Activated CD4-positive, alpha-beta T cell treated with anti-CD3 and anti-CD28 coated beads, Interleukin-2, amount 10 ng/mL, durations not matched to agents 7 days and 5 days (primary cell): ENCODE results near the gene ARL6IP1. TPM values are rescaled to one million over a fixed set of nuclear protein-coding genes. Genes with fewer than 3 reads are reported as not detected.
"Not testable (repeated sequence)": the region's sequence is repeated elsewhere in the genome, so short reads cannot be mapped to it uniquely, and the experiment has no call there.

ENCODE experiments used
- CTCF ChIA-PET: fragments of 350-600 bp; sonication (Branson Sonifier 250); formaldehyde crosslinking; loops from one replicate; lab custom pipeline; 2021; ENCODE audit warnings: antibody characterized with exemption; lab: Charles Lee
- POLR2A ChIA-PET: fragments of 350-600 bp; sonication (Branson Sonifier 250); formaldehyde crosslinking; loops from one replicate; lab custom pipeline; 2021; ENCODE audit warnings: antibody characterized with exemption; lab: Charles Lee
- DNase-seq: peaks from one replicate; pipeline ENCODE4 v3.0.0-alpha.2; 2020
- H3K27ac Mint-ChIP-seq: one replicate; pipeline ENCODE4 v1.8.0; 2021; ENCODE audit warnings: mild to moderate bottlenecking, moderate library complexity, mixed read lengths
- H3K27me3 Mint-ChIP-seq: one replicate; pipeline ENCODE4 v1.8.0; 2021; ENCODE audit warnings: mixed read lengths
- H3K36me3 Mint-ChIP-seq: one replicate; pipeline ENCODE4 v1.8.0; 2021; ENCODE audit warnings: low read depth, mixed read lengths
- H3K4me1 Mint-ChIP-seq: one replicate; pipeline ENCODE4 v1.8.0; 2021; ENCODE audit warnings: mixed read lengths
- H3K4me3 Mint-ChIP-seq: one replicate; pipeline ENCODE4 v1.8.0; 2021; ENCODE audit warnings: mild to moderate bottlenecking, moderate library complexity, mixed read lengths
- H3K9me3 Mint-ChIP-seq: one replicate; pipeline ENCODE4 v1.8.0; 2021; ENCODE audit warnings: mixed read lengths
- total RNA-seq, 2 experiments: library from RNA; stranded (reverse); gene quantifications; one replicate each; pipeline ENCODE4 v1.2.3, GENCODE V29; 2021

The ARL6IP1 gene
- total RNA-seq, 2 experiments from 2014 or later: 276 to 321 TPM

GRCh38 chr16:18792836-18793433, 8.4 kb downstream of the ARL6IP1 start:
- DNase-seq: no peak
- Mint-ChIP-seq H3K36me3 (peaks cover 79% of the 10 kb centered on the region), H3K4me1 (peaks cover 46% of the 10 kb centered on the region), H3K4me3 (no peak overlapping the region), H3K27me3 (no peaks in the 10 kb centered on the region), H3K9me3 (no peaks in the 10 kb centered on the region), H3K27ac (no peak overlapping the region)
- ChIA-PET CTCF (interaction anchor here (1.4 to 8.2 kb wide), 2 partner anchors 8 to 51 kb away, joined by 3 to 86 read pairs; partner anchors contain the start of gene ARL6IP1), POLR2A (interaction anchor here (0.6 kb wide), 1 partner anchor 713 kb away, joined by 5 read pairs; no protein-coding TSS in a partner anchor)

GRCh38 chr16:18789850-18790706, 11.3 kb downstream of the ARL6IP1 start, which contains the start of gene RPS15A:
RPS15A (minus strand) TSS chr16:18790334; CDS start chr16:18789113, 1,221 bp downstream.
- H3K4me3 Mint-ChIP-seq: peak within 1 kb of the TSS; percentile 85
- POLR2A ChIA-PET: interaction anchor here (0.6 to 1.5 kb wide), 4 partner anchors 12 to 850 kb away, joined by 3 to 34 read pairs (median 6); partner anchors contain the start of gene ARL6IP1
- CTCF ChIA-PET: interaction anchor here (0.6 to 8.2 kb wide), 8 partner anchors 11 to 257 kb away, joined by 3 to 86 read pairs (median 3); partner anchors contain the start of gene ARL6IP1
- H3K27ac Mint-ChIP-seq: peak within 1 kb of the TSS; percentile 94
- H3K36me3 Mint-ChIP-seq: peaks cover 85% of the 10 kb centered on the region
- H3K4me1 Mint-ChIP-seq: peaks cover 57% of the 10 kb centered on the region
- peak; percentile 97 for DNase-seq
- no peaks in the 10 kb centered on the region for H3K9me3 Mint-ChIP-seq
- no peaks in the 10 kb centered on the region for H3K27me3 Mint-ChIP-seq

GRCh38 chr16:18789515-18789849, 11.9 kb downstream of the ARL6IP1 start:
- ChIA-PET CTCF (interaction anchor here (0.8 to 8.2 kb wide), 4 partner anchors 12 to 92 kb away, joined by 3 to 86 read pairs (median 4); partner anchors contain the start of gene ARL6IP1), POLR2A (interaction anchor here (1.3 to 1.5 kb wide), 2 partner anchors 12 to 15 kb away, joined by 7 to 34 read pairs; partner anchors contain the start of gene ARL6IP1)
- Mint-ChIP-seq H3K27me3 (no peaks in the 10 kb centered on the region), H3K4me3 (peak overlapping the region; percentile 85), H3K27ac (peak overlapping the region; percentile 94), H3K36me3 (peaks cover 88% of the 10 kb centered on the region), H3K4me1 (peaks cover 63% of the 10 kb centered on the region), H3K9me3 (no peaks in the 10 kb centered on the region)
- DNase-seq: no peak

GRCh38 chr16:18788828-18789514, 12.4 kb downstream of the ARL6IP1 start:
- Mint-ChIP-seq H3K27ac (peak overlapping the region; percentile 94), H3K27me3 (no peaks in the 10 kb centered on the region), H3K9me3 (no peaks in the 10 kb centered on the region), H3K36me3 (peaks cover 87% of the 10 kb centered on the region), H3K4me1 (peaks cover 62% of the 10 kb centered on the region), H3K4me3 (peak overlapping the region; percentile 85)
- POLR2A ChIA-PET: interaction anchor here (1.2 to 1.5 kb wide), 2 partner anchors 13 to 15 kb away, joined by 4 to 34 read pairs; partner anchors contain the start of gene ARL6IP1
- CTCF ChIA-PET: interaction anchor here (1.4 to 8.2 kb wide), 2 partner anchors 12 to 77 kb away, joined by 4 to 86 read pairs; partner anchors contain the start of gene ARL6IP1
- DNase-seq: no peak

GRCh38 chr16:18784917-18785623, 16.3 kb downstream of the ARL6IP1 start:
- DNase-seq: no peak
- ChIA-PET CTCF (interaction anchor here (0.8 kb wide), 1 partner anchor 16 kb away, joined by 3 read pairs; the partner anchor contains the start of gene ARL6IP1), POLR2A (interaction anchor here (0.5 kb wide), 1 partner anchor 1254 kb away, joined by 4 read pairs; no protein-coding TSS in a partner anchor)
- Mint-ChIP-seq H3K36me3 (peaks cover 74% of the 10 kb centered on the region), H3K9me3 (no peaks in the 10 kb centered on the region), H3K27ac (peak overlapping the region; percentile 22), H3K4me1 (peaks cover 59% of the 10 kb centered on the region), H3K4me3 (peak overlapping the region; percentile 20), H3K27me3 (no peaks in the 10 kb centered on the region)

- ChIA-PET POLR2A (no interaction called here), CTCF (no interaction called here)
- Mint-ChIP-seq H3K36me3 (peaks cover 60% of the 10 kb centered on the region), H3K27ac (peak overlapping the region; percentile 63), H3K4me3 (no peak overlapping the region), H3K9me3 (no peaks in the 10 kb centered on the region), H3K4me1 (peaks cover 53% of the 10 kb centered on the region), H3K27me3 (no peaks in the 10 kb centered on the region)
- no peak for DNase-seq
Observed at GRCh38 chr16:18783430-18784341, 17.7 kb downstream of the ARL6IP1 start.

- ChIA-PET CTCF (no interaction called here), POLR2A (no interaction called here)
- Mint-ChIP-seq H3K27ac (peak overlapping the region; percentile 63), H3K4me3 (no peak overlapping the region), H3K36me3 (peaks cover 52% of the 10 kb centered on the region), H3K27me3 (no peaks in the 10 kb centered on the region), H3K9me3 (no peaks in the 10 kb centered on the region), H3K4me1 (peaks cover 45% of the 10 kb centered on the region)
- peak; percentile 28 for DNase-seq
Observed at GRCh38 chr16:18782697-18783429, 18.5 kb downstream of the ARL6IP1 start.

- CTCF ChIA-PET, H3K4me3 Mint-ChIP-seq, H3K9me3 Mint-ChIP-seq, POLR2A ChIA-PET, DNase-seq, H3K27me3 Mint-ChIP-seq, H3K27ac Mint-ChIP-seq: not testable (repeated sequence)
- H3K4me1 Mint-ChIP-seq: peaks cover 30% of the 10 kb centered on the region
- peaks cover 37% of the 10 kb centered on the region for H3K36me3 Mint-ChIP-seq
Observed at GRCh38 chr16:18781232-18781631, 20.1 kb downstream of the ARL6IP1 start.

- H3K4me3 Mint-ChIP-seq, H3K27me3 Mint-ChIP-seq, H3K27ac Mint-ChIP-seq, DNase-seq, POLR2A ChIA-PET, H3K9me3 Mint-ChIP-seq, CTCF ChIA-PET: not testable (repeated sequence)
- Mint-ChIP-seq H3K4me1 (peaks cover 24% of the 10 kb centered on the region), H3K36me3 (peaks cover 30% of the 10 kb centered on the region)
Observed at GRCh38 chr16:18780460-18781026, 20.8 kb downstream of the ARL6IP1 start.

GRCh38 chr16:18777664-18778063, 23.7 kb downstream of the ARL6IP1 start:
- DNase-seq, H3K36me3 Mint-ChIP-seq, H3K27ac Mint-ChIP-seq, H3K9me3 Mint-ChIP-seq, H3K4me3 Mint-ChIP-seq, CTCF ChIA-PET, H3K27me3 Mint-ChIP-seq, POLR2A ChIA-PET, H3K4me1 Mint-ChIP-seq: not testable (repeated sequence)
